GM12891 (cell line): ENCODE data around the gene ARHGEF4.

Experiments used
- POLR2AphosphoS5 ChIP-seq: IDR thresholded peaks from 2 replicates; pipeline ENCODE4 v1.6.1; 2011; ENCODE audit warnings: low read depth, low read length, control low read depth
- TAF1 ChIP-seq: IDR thresholded peaks from 2 replicates; pipeline ENCODE4 v1.6.1; 2011; ENCODE audit warnings: low read depth, low read length, control low read depth

DNA sequence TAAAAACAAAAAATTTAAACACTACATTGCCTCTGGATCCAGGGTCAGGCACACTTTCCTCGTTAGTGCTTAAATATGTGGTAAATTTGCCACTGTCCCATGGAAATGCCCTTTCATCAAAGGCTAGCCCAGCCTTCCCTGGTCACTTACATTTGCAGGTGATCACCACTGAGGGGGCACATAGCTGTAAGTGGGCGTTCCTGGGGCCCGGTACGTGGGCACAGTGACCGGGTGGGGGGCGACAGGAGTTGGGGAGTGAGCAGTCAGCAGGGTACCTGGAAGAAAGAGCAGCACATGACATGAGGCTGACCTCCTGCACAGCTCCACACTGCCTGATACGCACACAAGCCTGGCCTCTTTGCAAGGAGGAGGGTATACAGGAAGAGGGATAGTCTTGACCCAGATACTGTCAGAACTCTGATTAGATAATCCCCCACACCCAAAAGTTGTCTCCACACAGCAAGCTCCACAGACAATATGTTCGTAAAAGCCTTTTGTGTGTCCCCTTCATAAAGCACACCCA, 216.1 kb downstream of the ARHGEF4 start:
- TF ChIP-seq POLR2AphosphoS5 (no peak), TAF1 (no peak)
